GM12878 (cell line): ENCODE data around the gene S100P. TPM values are rescaled to one million over a fixed set of nuclear protein-coding genes. Genes with fewer than 3 reads are reported as not detected.

Source experiments
- ATAC-seq: fragments of 200-7000 bp; cut with Tn5 transposase; 3 replicates; pipeline ENCODE4 v1.9.1; 2020; ENCODE audit warnings: mild to moderate bottlenecking, moderate library complexity
- BruUV-seq: library from RNA; stranded (reverse); fragments of 400-500 nt; replicated peaks from 2 replicates; lab custom pipeline; 2021; lab: Mats Ljungman, UMichigan
- CTCF ChIA-PET: fragments of 300-600 bp; sonication (Branson Sonifier 250); formaldehyde crosslinking; extraction: SDS; loops from one replicate; lab custom pipeline; 2021; ENCODE audit warnings: inconsistent platforms; lab: Yijun Ruan, JAX
- POLR2A ChIA-PET: fragments of 350-600 bp; formaldehyde crosslinking; extraction: SDS; loops from one replicate; lab custom pipeline; 2021; ENCODE audit warnings: inconsistent platforms; lab: Charles Lee
- RAD21 ChIA-PET: fragments of 300-600 bp; sonication (Branson Sonifier 250); formaldehyde crosslinking; loops from one replicate; lab custom pipeline; 2023; ENCODE audit warnings: antibody characterized with exemption; ENCODE audit not compliant: unreplicated experiment; lab: Charles Lee
- SMC1A ChIA-PET: fragments of 300-600 bp; sonication (Branson Sonifier 250); formaldehyde crosslinking; loops from one replicate; lab custom pipeline; 2023; ENCODE audit not compliant: unreplicated experiment, uncharacterized antibody; lab: Charles Lee
- DNase-seq: peaks from one replicate; pipeline ENCODE4 v3.0.0-alpha.2; 2011; ENCODE audit warnings: low read depth, low spot score
- FAIRE-seq: peaks from 3 replicates; lab custom pipeline; 2011; peaks lifted over from hg19 to GRCh38; lab: Jason Lieb, UNC
- H2AFZ ChIP-seq: 2 replicates; pipeline ENCODE4 v1.6.0; 2011; ENCODE audit warnings: low read depth, low read length, control low read depth; ENCODE audit not compliant: control insufficient read depth
- H3K27ac ChIP-seq: 2 replicates; pipeline ENCODE4 v1.5.1; 2011; ENCODE audit warnings: control low read depth; ENCODE audit not compliant: control insufficient read depth, insufficient read depth
- H3K27me3 ChIP-seq, 2 experiments: replicated peaks in 1 of 2; 2 replicates each; pipeline versions ENCODE4 v1.6.0 to v1.6.1; 2011; ENCODE audit warnings: low read length in 1 of 2; ENCODE audit not compliant: control insufficient read depth in 2 of 2, insufficient read depth in 2 of 2
- H3K36me3 ChIP-seq, 2 experiments: 2 replicates each; pipeline ENCODE4 v1.5.1; 2011; ENCODE audit warnings: low read length in 1 of 2; ENCODE audit not compliant: control insufficient read depth in 2 of 2, insufficient read depth in 2 of 2
- H3K4me1 ChIP-seq: 2 replicates; pipeline ENCODE4 v1.6.1; 2011; ENCODE audit warnings: mild to moderate bottlenecking, low read length, moderate library complexity, mixed read lengths; ENCODE audit not compliant: control insufficient read depth, insufficient read depth
- H3K4me2 ChIP-seq: 2 replicates; pipeline ENCODE4 v1.6.0; 2011; ENCODE audit warnings: control low read depth; ENCODE audit not compliant: control insufficient read depth, insufficient read depth
- H3K4me3 ChIP-seq: fragments of 200-600 bp; sonication (generic); 2 replicates; pipeline ENCODE4 v1.5.1; 2016
- H3K79me2 ChIP-seq: 2 replicates; pipeline ENCODE4 v1.6.0; 2011; ENCODE audit warnings: low read length; ENCODE audit not compliant: control insufficient read depth, insufficient read depth
- H3K9ac ChIP-seq: 2 replicates; pipeline ENCODE4 v1.8.0; 2011; ENCODE audit warnings: low read length, control low read depth, mixed read lengths; ENCODE audit not compliant: control insufficient read depth, insufficient read depth
- H3K9me3 ChIP-seq: replicated peaks from 3 replicates; pipeline ENCODE4 v1.5.1; 2011; ENCODE audit warnings: mild to moderate bottlenecking, low read length; ENCODE audit not compliant: control insufficient read depth, insufficient read depth
- H4K20me1 ChIP-seq: 2 replicates; pipeline ENCODE4 v1.6.0; 2011; ENCODE audit not compliant: control insufficient read depth, insufficient read depth
- CHD1 ChIP-seq: IDR thresholded peaks from 2 replicates; pipeline ENCODE4 v1.6.1; 2012; ENCODE audit warnings: low read depth, low read length, improper control_type of control experiment
- E2F4 ChIP-seq: IDR thresholded peaks from 2 replicates; pipeline ENCODE4 v1.6.1; 2012; ENCODE audit warnings: low read depth, low read length, improper control_type of control experiment
- GATAD2B ChIP-seq: fragments of 450-650 bp; conservative IDR thresholded peaks from 2 replicates; pipeline ENCODE4 v1.6.1; 2017; ENCODE audit warnings: low read depth, mild to moderate bottlenecking, moderate library complexity
- HDAC2 ChIP-seq: fragments of 200-600 bp; sonication (generic); IDR thresholded peaks from 2 replicates; pipeline ENCODE4 v1.6.1; 2017
- IRF4 ChIP-seq: IDR thresholded peaks from 2 replicates; pipeline ENCODE4 v1.6.1; 2011; ENCODE audit warnings: low read depth, low read length
- MAX ChIP-seq: IDR thresholded peaks from 2 replicates; pipeline ENCODE4 v1.6.1; 2012; ENCODE audit warnings: low read depth, low read length, improper control_type of control experiment
- STAT3 ChIP-seq: IDR thresholded peaks from 2 replicates; pipeline ENCODE4 v1.6.1; 2011; ENCODE audit warnings: low read depth, low read length, improper control_type of control experiment
- ZBTB4 ChIP-seq: fragments of 450-650 bp; formaldehyde crosslinking; IDR thresholded peaks from 2 replicates; pipeline ENCODE4 v1.4.0; 2022; ENCODE audit warnings: mild to moderate bottlenecking, moderate library complexity
- ZNF592 ChIP-seq: fragments of 450-650 bp; IDR thresholded peaks from 2 replicates; pipeline ENCODE4 v1.6.1; 2017; ENCODE audit warnings: mild to moderate bottlenecking, moderate library complexity
- ZNF622 ChIP-seq: fragments of 450-650 bp; IDR thresholded peaks from 2 replicates; pipeline ENCODE4 v1.6.1; 2017; ENCODE audit warnings: mild to moderate bottlenecking, inconsistent platforms
- WGBS: methylation state at CpG from one replicate; pipeline ENCODE4 v1.1.6; 2016; ENCODE audit warnings: low lambda C conversion rate; ENCODE audit not compliant: insufficient replicate concordance, insufficient coverage; ENCODE audit errors: missing lambda C conversion rate; 5-methylcytosine and 5-hydroxymethylcytosine counted together
- in situ Hi-C: fragments of 300-500 bp; cut with MboI; formaldehyde crosslinking; loops from 9 replicates; pipeline ENCODE4 v1.14.3; 2018; ENCODE audit warnings: mixed read lengths
- intact Hi-C: fragments of 100-400 bp; cut with micrococcal nuclease; formaldehyde crosslinking; loops from one replicate; pipeline ENCODE4 v1.14.2; 2022; ENCODE audit not compliant: unreplicated experiment
- polyA plus RNA-seq, 11 experiments: library from polyadenylated mRNA; depleted of rRNA in 4 of 11; unstranded in 6 of 11; stranded (reverse) in 5 of 11; fragments of >200 nt; fragmentation: Nextera tagmentation in 4 of 11; fragmentation: Illumina TruSeq in 1 of 11; extraction: Ambion mirVana in 4 of 11; extraction: Trizol in 1 of 11; gene quantifications; 1 replicate in 1 of 11; 2 replicates in 10 of 11; pipeline versions ENCODE4 v1.2.1 to v1.2.3, GENCODE V29; 2011 to 2016; ENCODE audit warnings: inconsistent platforms in 2 of 11, missing spikeins in 2 of 11, low read depth in 1 of 11
- total RNA-seq, 4 experiments: library from RNA; depleted of rRNA in 3 of 4; stranded (reverse); fragments of >200 nt in 3 of 4; fragmentation: Illumina TruSeq in 1 of 4; extraction: Trizol in 1 of 4; gene quantifications; 2 replicates each; pipeline versions ENCODE4 v1.2.1 to v1.2.3, GENCODE V29; 2013 to 2021

The S100P gene
- total and polyA plus RNA-seq, 10 of the 15 experiments (the other 5 are each of a cell fraction or from before 2014, with no cell fraction given), result 0.90 TPM; not detected in 9

- ATAC-seq (no peak), DNase-seq (no peak), FAIRE-seq (no peak)
- intact Hi-C loops, result no loop called here
- H2AFZ ChIP-seq, result no peak overlapping the region
- POLR2A ChIA-PET, result interaction anchor here (0.7 kb wide), 1 partner anchor 42 kb away, joined by 3 read pairs; no protein-coding TSS in a partner anchor
- no peak overlapping the region for H3K27ac ChIP-seq
- BruUV-seq, result no TSS peak
- H3K36me3 ChIP-seq, result no peaks in the 10 kb centered on the region
- H3K27me3 ChIP-seq, result peaks cover 5 to 11% of the 10 kb centered on the region in 2 experiments; a peak in 3 of 4 replicates
- H3K4me2 ChIP-seq, result no peak overlapping the region
- no peaks in the 10 kb centered on the region for H4K20me1 ChIP-seq
- H3K9me3 ChIP-seq, result no peaks in the 10 kb centered on the region
- SMC1A ChIA-PET, result no interaction called here
- no peaks in the 10 kb centered on the region for H3K4me1 ChIP-seq
- in situ Hi-C loops, result no loop called here
- H3K9ac ChIP-seq, result no peak overlapping the region
- no peaks in the 10 kb centered on the region for H3K79me2 ChIP-seq
- RAD21 ChIA-PET, result interaction anchor here (0.9 kb wide), 1 partner anchor 52 kb away, joined by 3 read pairs; the partner anchor contains the start of gene MRFAP1L1
- H3K4me3 ChIP-seq, result no peak overlapping the region
- WGBS, result 84% methylated on average over 55 of the region's 65 CpGs
- CTCF ChIA-PET, result no interaction called here
- no peak for TF ChIP-seq CHD1
- TF ChIP-seq E2F4, result no peak
- TF ChIP-seq MAX, result no peak
- TF ChIP-seq ZNF622, result no peak
- no peak for TF ChIP-seq IRF4
- TF ChIP-seq ZNF592, result no peak
- TF ChIP-seq STAT3, result no peak
- no peak for TF ChIP-seq GATAD2B
- TF ChIP-seq HDAC2, result no peak
- TF ChIP-seq ZBTB4 (CRISPR knock-in tag), result no peak
Measured at GRCh38 chr4:6657242-6658208, 36.2 kb upstream of the S100P start.
